GF-D8 (cell line): Measurements from ENCODE around the gene PRICKLE4.
A peak's percentile ranks its signal among the peaks of the same experiment; 100 is the strongest.

Experiments
- DNase-seq: peaks from one replicate; lab custom pipeline; 2025; lab: John Stamatoyannopoulos, UW

The PRICKLE4 gene

GRCh38 chr6:41771058-41771983 is 9.3 kb upstream of the PRICKLE4 start:
- no peak for DNase-seq

- no peak for DNase-seq
These were observed 5.7 kb upstream of the PRICKLE4 start for GRCh38 chr6:41774841-41775240.

GRCh38 chr6:41775293-41775882 is 5.2 kb upstream of the PRICKLE4 start:
- no peak for DNase-seq

GRCh38 chr6:41777551-41778285 is 2.9 kb upstream of the PRICKLE4 start:
- peak; percentile 47 for DNase-seq

GRCh38 chr6:41778895-41779294 is 1.7 kb upstream of the PRICKLE4 start:
- DNase-seq = no peak

GRCh38 chr6:41779336-41779735 is 1.2 kb upstream of the PRICKLE4 start:
- no peak for DNase-seq

- peak; percentile 67 for DNase-seq
These were observed 613 bp upstream of the PRICKLE4 start, which contains the start of gene FRS3 for GRCh38 chr6:41779788-41780550. TSS of gene FRS3 (minus strand) at chr6:41779900. CDS start at chr6:41776987, 2,913 bp downstream.

GRCh38 chr6:41781366-41781730 is 766 bp downstream of the PRICKLE4 start:
- no peak for DNase-seq

- no peak for DNase-seq
These were observed 2.7 kb downstream of the PRICKLE4 start for GRCh38 chr6:41783106-41783780.

- DNase-seq = no peak
These were observed 4.1 kb downstream of the PRICKLE4 start for GRCh38 chr6:41784581-41785171.

- no peak for DNase-seq
These were observed 4.7 kb downstream of the PRICKLE4 start for GRCh38 chr6:41785254-41785653.

GRCh38 chr6:41785689-41786450 is 5.3 kb downstream of the PRICKLE4 start:
- no peak for DNase-seq

- DNase-seq = peak; percentile 19
These were observed 6.1 kb downstream of the PRICKLE4 start for GRCh38 chr6:41786451-41787218.

- DNase-seq = peak; percentile 71
These were observed 6.8 kb downstream of the PRICKLE4 start, which contains the start of gene TOMM6 for GRCh38 chr6:41787219-41787917. TSS of gene TOMM6 (plus strand) at chr6:41787694. CDS start at chr6:41787698, 4 bp downstream.

- no peak for DNase-seq
These were observed 8.8 kb downstream of the PRICKLE4 start for GRCh38 chr6:41789390-41789724.

GRCh38 chr6:41790045-41790444 is 9.5 kb downstream of the PRICKLE4 start:
- peak; percentile 15 for DNase-seq

- no peak for DNase-seq
These were observed 10.7 kb downstream of the PRICKLE4 start for GRCh38 chr6:41791305-41791704.

GRCh38 chr6:41791984-41792383 is 11.4 kb downstream of the PRICKLE4 start:
- DNase-seq = no peak

- DNase-seq = no peak
These were observed 15.9 kb downstream of the PRICKLE4 start for GRCh38 chr6:41796474-41796873.
